SK-N-SH (cell line): Measurements from ENCODE around the gene GASK1B. TPM values are rescaled to one million over a fixed set of nuclear protein-coding genes. Genes with fewer than 3 reads are reported as not detected.

Experiments
- CTCF ChIA-PET: fragments of 300-600, 350-600 bp; formaldehyde crosslinking; extraction: SDS; loops from one replicate; lab custom pipeline; 2021; lab: Yijun Ruan, JAX
- POLR2A ChIA-PET: fragments of 350-600 bp; sonication (Branson Sonifier 250); formaldehyde crosslinking; extraction: SDS; loops from one replicate; lab custom pipeline; 2020; ENCODE audit warnings: antibody characterized with exemption, inconsistent platforms; lab: Yijun Ruan, JAX
- DNase-seq: peaks from one replicate; pipeline ENCODE4 v3.0.0; 2012
- H2AFZ ChIP-seq: fragments of 200-600 bp; sonication (generic); 2 replicates; pipeline ENCODE4 v1.8.1; 2016; ENCODE audit warnings: antibody characterized with exemption, mild to moderate bottlenecking, low read depth
- H3F3A ChIP-seq: fragments of 200-600 bp; sonication (generic); replicated peaks from 2 replicates; pipeline ENCODE3; 2016; ENCODE audit warnings: antibody characterized with exemption, mild to moderate bottlenecking; ENCODE audit not compliant: insufficient read depth
- H3K27ac ChIP-seq, 2 experiments: fragments of 200-500 bp in 1 of 2; fragments of 200-600 bp in 1 of 2; sonication (Bioruptor generic) in 1 of 2; sonication (generic), shearing (Covaris generic) in 1 of 2; 2 replicates each; pipeline versions ENCODE4 v1.5.1 to v1.6.1; 2014 to 2016; ENCODE audit warnings: low read depth in 2 of 2, inconsistent platforms in 1 of 2, low read length in 1 of 2, mild to moderate bottlenecking in 1 of 2, mixed read lengths in 1 of 2
- H3K27me3 ChIP-seq: fragments of 200-600 bp; sonication (generic), shearing (Covaris generic); 2 replicates; pipeline ENCODE4 v1.6.1; 2016; ENCODE audit warnings: mixed run types; ENCODE audit not compliant: insufficient read depth
- H3K36me3 ChIP-seq, 2 experiments: fragments of 200-500 bp in 1 of 2; fragments of 200-600 bp in 1 of 2; sonication (Bioruptor generic) in 1 of 2; sonication (generic) in 1 of 2; replicated peaks in 1 of 2; 2 replicates each; pipeline versions ENCODE3 to v1.5.1; 2014 to 2016; ENCODE audit warnings: low read length in 1 of 2, mild to moderate bottlenecking in 1 of 2; ENCODE audit not compliant: insufficient read depth in 2 of 2, control insufficient read depth in 1 of 2
- H3K4me1 ChIP-seq, 2 experiments: fragments of 200-500 bp in 1 of 2; fragments of 200-600 bp in 1 of 2; sonication (Bioruptor generic) in 1 of 2; sonication (generic), shearing (Covaris generic) in 1 of 2; 2 replicates each; pipeline versions ENCODE4 v1.5.1 to v1.6.1; 2014 to 2016; ENCODE audit warnings: low read depth in 1 of 2, low read length in 1 of 2, mixed run types in 1 of 2; ENCODE audit not compliant: insufficient read depth in 2 of 2, control insufficient read depth in 1 of 2
- H3K4me2 ChIP-seq: fragments of 200-600 bp; sonication (generic), shearing (Covaris generic); 2 replicates; pipeline ENCODE4 v1.6.1; 2017; ENCODE audit warnings: mixed run types
- H3K4me3 ChIP-seq, 2 experiments: fragments of 200-500 bp in 1 of 2; fragments of 200-600 bp in 1 of 2; sonication (Bioruptor generic) in 1 of 2; sonication (generic), shearing (Covaris generic) in 1 of 2; 2 replicates each; pipeline versions ENCODE4 v1.5.1 to v1.8.1; 2014 to 2016; ENCODE audit warnings: low read depth in 2 of 2, inconsistent platforms in 1 of 2, low read length in 1 of 2, mild to moderate bottlenecking in 1 of 2, mixed read lengths in 1 of 2, moderate library complexity in 1 of 2
- H3K79me2 ChIP-seq: fragments of 200-600 bp; sonication (generic); 2 replicates; pipeline ENCODE4 v1.8.1; 2017; ENCODE audit warnings: mild to moderate bottlenecking; ENCODE audit not compliant: insufficient read depth
- H3K9ac ChIP-seq: fragments of 200-600 bp; sonication (generic); 2 replicates; pipeline ENCODE4 v1.6.1; 2017; ENCODE audit warnings: mixed run types
- H3K9me2 ChIP-seq: fragments of 200-600 bp; sonication (generic); 2 replicates; pipeline ENCODE4 v1.6.1; 2017; ENCODE audit warnings: mixed run types
- H3K9me3 ChIP-seq: fragments of 200-600 bp; sonication (generic); 2 replicates; pipeline ENCODE4 v1.6.1; 2017; ENCODE audit warnings: mixed run types, mild to moderate bottlenecking, moderate library complexity
- H4K20me1 ChIP-seq: fragments of 200-600 bp; sonication (generic); 2 replicates; pipeline ENCODE4 v1.6.1; 2017; ENCODE audit warnings: mild to moderate bottlenecking, mixed run types; ENCODE audit not compliant: insufficient read depth
- CHD2 ChIP-seq: fragments of 150-350 bp; IDR thresholded peaks from 2 replicates; pipeline ENCODE4 v1.6.1; 2018; ENCODE audit warnings: low read length; ENCODE audit not compliant: partially characterized antibody
- ELF1 ChIP-seq: IDR thresholded peaks from 2 replicates; pipeline ENCODE4 v1.4.0; 2012
- EP300 ChIP-seq, 2 experiments: IDR thresholded peaks; 2 replicates each; pipeline versions ENCODE4 v1.4.0 to v1.6.1; 2012; ENCODE audit warnings: borderline replicate concordance in 1 of 2, low read depth in 1 of 2, low read length in 1 of 2
- FOSL2 ChIP-seq: IDR thresholded peaks from 2 replicates; pipeline ENCODE4 v1.4.0; 2012; ENCODE audit warnings: low read depth, mild to moderate bottlenecking, moderate library complexity, borderline replicate concordance
- FOXM1 ChIP-seq: IDR thresholded peaks from 2 replicates; pipeline ENCODE4 v1.4.0; 2012; ENCODE audit warnings: low read depth, mild to moderate bottlenecking
- JUND ChIP-seq: IDR thresholded peaks from 2 replicates; pipeline ENCODE4 v1.4.0; 2012
- MAX ChIP-seq: IDR thresholded peaks from 2 replicates; pipeline ENCODE4 v1.4.0; 2012; ENCODE audit warnings: low read depth
- MEF2A ChIP-seq: IDR thresholded peaks from 2 replicates; pipeline ENCODE4 v1.4.0; 2012; ENCODE audit warnings: low read depth, borderline replicate concordance
- MXI1 ChIP-seq: IDR thresholded peaks from 2 replicates; pipeline ENCODE4 v1.6.1; 2012; ENCODE audit warnings: mild to moderate bottlenecking, low read depth, low read length, improper control_type of control experiment
- POLR2AphosphoS5 ChIP-seq: IDR thresholded peaks from 2 replicates; pipeline ENCODE4 v1.6.1; 2012; ENCODE audit warnings: low read depth, low read length
- RAD21 ChIP-seq: IDR thresholded peaks from 2 replicates; pipeline ENCODE4 v1.6.1; 2012; ENCODE audit warnings: mild to moderate bottlenecking, low read length
- RCOR1 ChIP-seq: fragments of 150-350 bp; IDR thresholded peaks from 2 replicates; pipeline ENCODE4 v1.6.1; 2017; ENCODE audit warnings: antibody characterized with exemption, low read length
- RXRA ChIP-seq: IDR thresholded peaks from 2 replicates; pipeline ENCODE4 v1.4.0; 2012; ENCODE audit warnings: low read depth, mild to moderate bottlenecking, borderline replicate concordance
- SMC3 ChIP-seq: IDR thresholded peaks from 2 replicates; pipeline ENCODE4 v1.6.1; 2012; ENCODE audit warnings: low read depth, low read length, improper control_type of control experiment
- TCF12 ChIP-seq: IDR thresholded peaks from 2 replicates; pipeline ENCODE4 v1.4.0; 2012
- TEAD4 ChIP-seq: IDR thresholded peaks from 2 replicates; pipeline ENCODE4 v1.4.0; 2012; ENCODE audit warnings: mild to moderate bottlenecking, borderline replicate concordance; ENCODE audit not compliant: insufficient read depth
- YY1 ChIP-seq: IDR thresholded peaks from 2 replicates; pipeline ENCODE4 v1.4.0; 2012; ENCODE audit warnings: low read depth, mild to moderate bottlenecking
- ZBTB33 ChIP-seq: IDR thresholded peaks from 2 replicates; pipeline ENCODE4 v1.4.0; 2012; ENCODE audit warnings: low read depth, borderline replicate concordance
- WGBS: methylation state at CpG from one replicate; pipeline ENCODE4 v1.1.6; 2017; ENCODE audit warnings: low lambda C conversion rate; 5-methylcytosine and 5-hydroxymethylcytosine counted together
- polyA plus RNA-seq, 3 experiments: library from polyadenylated mRNA; depleted of rRNA; stranded (reverse); fragments of >200 nt; gene quantifications; 2 replicates each; pipeline ENCODE4 v1.2.3, GENCODE V29; 2012
- TF ChIP-seq, protein P1 (sequence below): IDR thresholded peaks from 2 replicates; pipeline ENCODE4 v1.4.0; 2012; ENCODE audit warnings: low read depth, borderline replicate concordance
- TF ChIP-seq, protein P2 (sequence below): IDR thresholded peaks from 2 replicates; pipeline ENCODE4; 2012
- TF ChIP-seq, protein P3 (sequence below): fragments of 200-600 bp; sonication (generic); IDR thresholded peaks from 2 replicates; pipeline ENCODE4 v1.6.1; 2017; ENCODE audit warnings: antibody characterized with exemption, mild to moderate bottlenecking, moderate library complexity

GASK1B gene
- polyA plus RNA-seq, 1 of the 3 experiments (the other 2 are of a cell fraction) = 3.7 TPM

- no peak for DNase-seq
- WGBS = 92% methylated on average over 5 of the region's 5 CpGs
- no peaks in the 10 kb centered on the region for H3K27me3 ChIP-seq
- no peak overlapping the region for H3K4me3 ChIP-seq
- no peaks in the 10 kb centered on the region for H3K79me2 ChIP-seq
- no peaks in the 10 kb centered on the region for H3K9me3 ChIP-seq
- H2AFZ ChIP-seq = no peak overlapping the region
- peaks cover 5 to 23% of the 10 kb centered on the region in 2 experiments; a peak in 3 of 4 replicates for H3K4me1 ChIP-seq
- H3K9ac ChIP-seq = no peak overlapping the region
- H3K9me2 ChIP-seq = no peaks in the 10 kb centered on the region
- no peaks in the 10 kb centered on the region for H3K36me3 ChIP-seq
- CTCF ChIA-PET = interaction anchor here (2.3 kb wide), 1 partner anchor 9 kb away, joined by 7 read pairs; no protein-coding TSS in a partner anchor
- TF ChIP-seq TCF12 (no peak), MEF2A (no peak)
- TF ChIP-seq, protein P1, sequence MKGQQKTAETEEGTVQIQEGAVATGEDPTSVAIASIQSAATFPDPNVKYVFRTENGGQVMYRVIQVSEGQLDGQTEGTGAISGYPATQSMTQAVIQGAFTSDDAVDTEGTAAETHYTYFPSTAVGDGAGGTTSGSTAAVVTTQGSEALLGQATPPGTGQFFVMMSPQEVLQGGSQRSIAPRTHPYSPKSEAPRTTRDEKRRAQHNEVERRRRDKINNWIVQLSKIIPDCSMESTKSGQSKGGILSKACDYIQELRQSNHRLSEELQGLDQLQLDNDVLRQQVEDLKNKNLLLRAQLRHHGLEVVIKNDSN = no peak
- TF ChIP-seq, all 33 proteins: peak for 0
- H3K27ac ChIP-seq = no peak overlapping the region; a peak in 1 of 4 replicates
- no peak overlapping the region for H3K4me2 ChIP-seq
- H4K20me1 ChIP-seq = no peaks in the 10 kb centered on the region
- peaks cover 7% of the 10 kb centered on the region for H3F3A ChIP-seq
- POLR2A ChIA-PET = no interaction called here
Measured at GRCh38 chr4:158162631-158163030, 10.2 kb downstream of the GASK1B start.

GRCh38 chr4:158161551-158162354, 11.1 kb downstream of the GASK1B start:
- 0 out of 2 replicates have a peak overlapping the region, but pooled peaks have one; percentile 45 for H3K4me2 ChIP-seq
- no peaks in the 10 kb centered on the region for H3K9me2 ChIP-seq
- peak overlapping the region; percentile 76 to 82; a peak in 3 of 4 replicates for H3K27ac ChIP-seq
- WGBS = 19% methylated on average over 6 of the region's 6 CpGs
- POLR2A ChIA-PET = no interaction called here
- H3K36me3 ChIP-seq = no peaks in the 10 kb centered on the region
- peak overlapping the region; percentile 48; the same call in 1 of the 2 replicates for H3K9ac ChIP-seq
- peak overlapping the region; percentile 36; the same call in 1 of the 2 replicates for H2AFZ ChIP-seq
- H4K20me1 ChIP-seq = no peaks in the 10 kb centered on the region
- H3K4me3 ChIP-seq = no peak overlapping the region
- H3F3A ChIP-seq = peaks cover 7% of the 10 kb centered on the region
- H3K9me3 ChIP-seq = no peaks in the 10 kb centered on the region
- H3K4me1 ChIP-seq = peaks cover 5 to 23% of the 10 kb centered on the region in 2 experiments; a peak in 3 of 4 replicates
- H3K27me3 ChIP-seq = no peaks in the 10 kb centered on the region
- CTCF ChIA-PET = interaction anchor here (2.3 kb wide), 1 partner anchor 10 kb away, joined by 7 read pairs; no protein-coding TSS in a partner anchor
- DNase-seq = no peak
- H3K79me2 ChIP-seq = no peaks in the 10 kb centered on the region
- TF ChIP-seq MXI1 = no peak
- TF ChIP-seq RCOR1 = no peak
- peak; percentile 93 for TF ChIP-seq RXRA
- TF ChIP-seq FOXM1 = peak; percentile 79; the same call in 1 of the 2 replicates
- TF ChIP-seq SMC3 = no peak
- TF ChIP-seq JUND = peak; percentile 97
- TF ChIP-seq, protein P2, sequence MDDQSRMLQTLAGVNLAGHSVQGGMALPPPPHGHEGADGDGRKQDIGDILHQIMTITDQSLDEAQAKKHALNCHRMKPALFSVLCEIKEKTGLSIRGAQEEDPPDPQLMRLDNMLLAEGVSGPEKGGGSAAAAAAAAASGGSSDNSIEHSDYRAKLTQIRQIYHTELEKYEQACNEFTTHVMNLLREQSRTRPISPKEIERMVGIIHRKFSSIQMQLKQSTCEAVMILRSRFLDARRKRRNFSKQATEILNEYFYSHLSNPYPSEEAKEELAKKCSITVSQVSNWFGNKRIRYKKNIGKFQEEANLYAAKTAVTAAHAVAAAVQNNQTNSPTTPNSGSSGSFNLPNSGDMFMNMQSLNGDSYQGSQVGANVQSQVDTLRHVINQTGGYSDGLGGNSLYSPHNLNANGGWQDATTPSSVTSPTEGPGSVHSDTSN = peak; percentile 91
- no peak for TF ChIP-seq RAD21
- no peak for TF ChIP-seq CHD2
- TF ChIP-seq EP300 (IDR thresholded peaks at IDR 0.05; ENCODE audit: borderline replicate concordance in 1 of 2, low read depth in 1 of 2, low read length in 1 of 2) = peak; percentile 27 to 92
- peak; percentile 96 for TF ChIP-seq TCF12
- TF ChIP-seq, protein P3, sequence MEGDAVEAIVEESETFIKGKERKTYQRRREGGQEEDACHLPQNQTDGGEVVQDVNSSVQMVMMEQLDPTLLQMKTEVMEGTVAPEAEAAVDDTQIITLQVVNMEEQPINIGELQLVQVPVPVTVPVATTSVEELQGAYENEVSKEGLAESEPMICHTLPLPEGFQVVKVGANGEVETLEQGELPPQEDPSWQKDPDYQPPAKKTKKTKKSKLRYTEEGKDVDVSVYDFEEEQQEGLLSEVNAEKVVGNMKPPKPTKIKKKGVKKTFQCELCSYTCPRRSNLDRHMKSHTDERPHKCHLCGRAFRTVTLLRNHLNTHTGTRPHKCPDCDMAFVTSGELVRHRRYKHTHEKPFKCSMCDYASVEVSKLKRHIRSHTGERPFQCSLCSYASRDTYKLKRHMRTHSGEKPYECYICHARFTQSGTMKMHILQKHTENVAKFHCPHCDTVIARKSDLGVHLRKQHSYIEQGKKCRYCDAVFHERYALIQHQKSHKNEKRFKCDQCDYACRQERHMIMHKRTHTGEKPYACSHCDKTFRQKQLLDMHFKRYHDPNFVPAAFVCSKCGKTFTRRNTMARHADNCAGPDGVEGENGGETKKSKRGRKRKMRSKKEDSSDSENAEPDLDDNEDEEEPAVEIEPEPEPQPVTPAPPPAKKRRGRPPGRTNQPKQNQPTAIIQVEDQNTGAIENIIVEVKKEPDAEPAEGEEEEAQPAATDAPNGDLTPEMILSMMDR = no peak
- TF ChIP-seq FOSL2 = peak; percentile 94
- TF ChIP-seq TEAD4 = peak; percentile 97
- 0 out of 2 replicates have a peak, but pooled peaks have one; percentile 64 for TF ChIP-seq ZBTB33
- TF ChIP-seq POLR2AphosphoS5 = peak; percentile 66
- peak; percentile 74; the same call in 1 of the 2 replicates for TF ChIP-seq MEF2A
- peak; percentile 83 for TF ChIP-seq MAX
- peak; percentile 38; the same call in 1 of the 2 replicates for TF ChIP-seq ELF1
- peak; percentile 32; the same call in 1 of the 2 replicates for TF ChIP-seq YY1
